ENCODE results near the gene GRIK4. TPM values are rescaled to one million over a fixed set of nuclear protein-coding genes. Genes with fewer than 3 reads are reported as not detected.
"Not testable (repeated sequence)": the region's sequence is repeated elsewhere in the genome, so short reads cannot be mapped to it uniquely, and the experiment has no call there.

GRIK4 gene
- total RNA-seq, 1 donor from 2014 or later, result not detected

DNA sequence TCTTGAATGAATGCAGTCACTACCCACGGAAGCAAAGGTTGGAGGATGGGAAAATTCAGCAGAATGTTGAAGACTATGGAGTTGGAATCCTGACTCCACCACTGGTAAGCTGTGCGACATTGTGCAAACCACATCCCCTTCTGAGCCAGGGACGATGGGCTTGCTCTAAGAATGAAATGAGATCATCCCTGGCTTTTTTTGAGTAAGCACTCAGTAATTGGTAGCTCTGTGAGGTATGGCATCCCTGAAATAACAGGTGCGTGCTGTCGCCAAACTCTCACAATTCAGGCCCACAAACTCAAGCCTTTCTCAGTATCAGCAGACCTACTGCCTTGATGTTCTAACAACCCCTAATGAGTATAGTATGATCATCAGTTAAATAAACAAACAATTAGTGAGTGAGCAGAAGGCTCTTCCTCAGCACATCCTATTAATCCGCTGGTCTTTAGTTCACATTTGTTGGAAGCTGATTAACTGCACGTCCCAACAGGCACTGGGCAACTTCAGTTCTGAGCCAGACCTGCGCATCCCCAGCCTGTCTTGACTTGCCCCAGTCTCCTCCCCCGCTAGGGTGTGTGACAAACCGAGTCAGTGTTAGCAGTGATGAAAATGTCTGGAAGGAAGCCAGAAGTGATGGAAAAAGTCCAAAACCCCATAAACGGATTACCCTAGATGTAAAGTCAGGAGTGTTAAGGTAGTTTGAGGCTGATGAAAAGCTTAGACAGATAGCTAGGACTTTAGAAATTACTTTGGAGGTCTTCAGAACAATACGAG, 235.5 kb downstream of the GRIK4 start:
- H3K4me1 Mint-ChIP-seq (ENCODE audit: low read depth), result no peaks in the 10 kb centered on the region

DNA sequence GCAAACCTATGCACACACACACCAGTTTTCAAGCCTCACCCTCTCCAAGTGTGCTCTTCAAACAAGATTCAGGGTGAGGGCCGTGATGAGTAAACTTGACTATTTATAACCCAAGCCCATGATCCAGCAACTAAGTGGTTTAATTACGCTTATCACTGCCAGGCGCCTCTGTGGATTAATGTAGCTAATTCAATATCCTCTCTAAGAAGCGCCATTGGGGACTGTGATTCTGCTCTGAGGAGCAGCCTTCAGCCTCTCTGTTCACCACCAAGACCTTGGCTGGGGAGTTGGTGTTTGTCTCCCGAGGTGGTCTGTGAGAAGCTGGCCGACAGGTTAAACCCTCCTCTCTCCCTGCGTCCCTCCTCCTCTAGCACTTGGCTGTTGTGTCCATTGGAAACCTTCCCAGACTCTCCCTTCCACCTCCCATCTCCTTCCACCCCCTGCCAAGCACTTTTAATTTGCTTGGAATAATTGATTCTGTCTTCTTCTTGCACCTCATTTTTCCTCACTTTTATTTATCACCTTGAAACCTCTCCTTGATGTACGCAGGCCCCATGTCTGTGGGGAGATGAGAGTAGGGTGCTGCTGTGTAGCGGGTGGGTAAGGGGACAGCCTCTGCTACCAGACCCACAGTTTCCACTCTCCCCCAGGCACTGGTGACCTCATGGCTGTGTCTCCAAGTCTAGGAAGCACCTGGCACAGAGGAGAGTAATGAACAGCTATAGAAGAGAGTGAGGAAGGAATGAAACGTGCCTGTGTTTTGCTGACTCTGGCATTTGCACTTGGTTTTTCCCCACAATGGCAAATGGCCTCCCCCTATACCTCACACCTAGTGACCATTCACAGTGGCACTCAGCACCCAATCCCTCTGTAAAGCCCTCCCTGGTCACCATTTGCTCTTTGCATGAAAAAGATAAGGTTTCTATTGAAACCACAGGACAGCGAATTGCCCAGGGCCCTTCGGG, 236.6 kb downstream of the GRIK4 start:
- no peaks in the 10 kb centered on the region for H3K36me3 Mint-ChIP-seq (ENCODE audit: low read depth)
- intact Hi-C loops (cut with micrococcal nuclease), result no loop called here
- no peak overlapping the region for H3K4me3 Mint-ChIP-seq (ENCODE audit: low read depth)
- H3K27ac Mint-ChIP-seq, result no peak overlapping the region
- no peaks in the 10 kb centered on the region for H3K9me3 Mint-ChIP-seq
- no peaks in the 10 kb centered on the region for H3K27me3 Mint-ChIP-seq (ENCODE audit: low read depth)
- DNase-seq (ENCODE audit: low spot score), result no peak
- H3K4me1 Mint-ChIP-seq (ENCODE audit: low read depth), result no peaks in the 10 kb centered on the region

More for the DNA sequence above, 235.5 kb downstream of the GRIK4 start:
- intact Hi-C loops (cut with micrococcal nuclease), result no loop called here
- H3K36me3 Mint-ChIP-seq (ENCODE audit: low read depth), result no peaks in the 10 kb centered on the region
- no peak overlapping the region for H3K27ac Mint-ChIP-seq
- DNase-seq (ENCODE audit: low spot score), result no peak
- H3K27me3 Mint-ChIP-seq (ENCODE audit: low read depth), result no peaks in the 10 kb centered on the region
- H3K9me3 Mint-ChIP-seq, result no peaks in the 10 kb centered on the region
- no peak overlapping the region for H3K4me3 Mint-ChIP-seq (ENCODE audit: low read depth)

DNA sequence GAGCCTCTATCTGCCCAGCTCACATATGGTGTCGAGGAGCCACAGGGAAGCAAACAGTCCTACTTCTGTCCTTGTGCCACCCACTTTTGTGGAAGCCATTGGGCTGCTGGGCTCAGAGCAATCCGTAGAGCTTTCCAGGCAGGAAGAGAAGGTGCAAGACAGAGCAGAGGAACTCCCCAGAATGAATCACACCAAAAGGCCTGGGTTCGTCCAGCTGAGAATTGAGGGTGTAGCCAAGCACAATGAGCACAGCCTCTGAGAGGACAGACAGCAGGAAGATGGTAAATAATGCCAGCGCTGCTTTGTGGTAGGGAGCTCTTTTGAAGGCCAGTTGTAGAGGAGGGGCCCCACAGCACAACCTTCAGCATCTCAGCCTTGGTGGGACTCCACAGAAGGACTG, 237.8 kb downstream of the GRIK4 start:
- H3K27me3 Mint-ChIP-seq (ENCODE audit: low read depth), result no peaks in the 10 kb centered on the region
- H3K9me3 Mint-ChIP-seq, result no peaks in the 10 kb centered on the region
- intact Hi-C loops (cut with micrococcal nuclease), result no loop called here
- no peaks in the 10 kb centered on the region for H3K4me1 Mint-ChIP-seq (ENCODE audit: low read depth)
- DNase-seq (ENCODE audit: low spot score), result no peak
- no peaks in the 10 kb centered on the region for H3K36me3 Mint-ChIP-seq (ENCODE audit: low read depth)
- H3K4me3 Mint-ChIP-seq (ENCODE audit: low read depth), result no peak overlapping the region
- no peak overlapping the region for H3K27ac Mint-ChIP-seq

DNA sequence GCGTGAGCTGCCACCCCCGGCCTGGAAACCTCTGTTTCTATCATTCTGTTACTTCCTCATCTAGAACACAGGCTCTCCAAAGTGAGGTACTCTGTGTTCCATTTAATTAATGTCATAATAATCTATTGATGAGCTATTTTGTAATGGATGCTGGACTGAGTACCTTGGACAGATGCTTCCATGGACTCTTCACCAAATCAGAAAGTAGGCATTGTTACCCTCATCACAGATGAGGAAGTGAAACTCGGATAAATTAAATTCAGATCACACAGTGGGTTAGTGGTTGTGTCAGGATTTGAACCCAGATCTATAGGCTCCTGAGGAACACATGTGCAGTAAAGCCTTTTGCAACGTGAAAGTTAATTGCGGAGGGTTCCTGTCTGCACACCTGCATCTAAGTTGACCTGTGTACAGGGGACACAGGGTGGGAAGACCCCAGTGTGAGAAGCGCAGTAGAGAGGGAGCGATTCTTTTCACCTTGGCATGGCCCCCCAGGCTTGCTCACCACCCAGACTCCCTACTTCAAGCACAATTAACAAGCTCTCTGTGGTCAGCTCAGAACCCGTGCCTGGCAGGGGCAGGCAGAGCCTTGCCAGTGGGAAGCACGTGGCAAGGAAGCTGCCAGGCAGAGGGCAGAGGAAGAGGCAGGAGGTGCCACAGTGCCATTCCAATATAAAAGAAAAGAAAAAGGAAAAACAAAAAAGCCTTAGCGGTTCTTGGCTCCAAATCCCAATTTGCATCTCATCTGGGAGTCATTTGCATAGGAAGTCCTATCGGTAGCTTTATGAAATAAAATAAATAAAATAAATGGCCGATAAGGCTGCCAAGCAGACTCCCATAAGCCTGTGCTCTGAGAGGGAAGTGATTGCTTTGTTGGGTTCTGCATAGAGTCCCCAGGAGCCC, 239.3 kb downstream of the GRIK4 start:
- no peak for DNase-seq (ENCODE audit: low spot score)
- H3K4me3 Mint-ChIP-seq (ENCODE audit: low read depth), result no peak overlapping the region
- intact Hi-C loops (cut with micrococcal nuclease), result no loop called here
- H3K27ac Mint-ChIP-seq, result no peak overlapping the region
- no peaks in the 10 kb centered on the region for H3K9me3 Mint-ChIP-seq
- H3K27me3 Mint-ChIP-seq (ENCODE audit: low read depth), result no peaks in the 10 kb centered on the region
- H3K36me3 Mint-ChIP-seq (ENCODE audit: low read depth), result no peaks in the 10 kb centered on the region
- no peaks in the 10 kb centered on the region for H3K4me1 Mint-ChIP-seq (ENCODE audit: low read depth)

DNA sequence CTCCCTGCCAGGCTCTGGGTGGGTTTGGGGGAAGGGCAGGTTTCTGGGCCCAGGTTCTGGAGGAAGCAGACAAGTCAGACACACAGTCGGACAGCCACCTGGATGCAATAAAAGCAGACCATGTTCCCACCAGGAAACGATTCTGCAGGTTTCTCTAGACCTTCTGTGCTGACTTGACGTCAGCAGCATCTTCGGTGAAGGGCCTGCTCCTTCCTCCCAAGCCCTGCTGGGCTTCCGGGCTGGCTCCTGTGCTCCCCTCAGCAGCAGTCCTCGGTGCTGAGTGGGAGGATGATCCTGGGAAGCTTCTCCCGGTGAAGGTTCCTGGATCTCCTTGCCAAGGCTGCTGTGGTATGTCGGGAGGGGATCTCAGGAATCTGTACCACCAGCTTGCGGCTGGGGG, 240.0 kb downstream of the GRIK4 start:
- Mint-ChIP-seq H3K27ac (no peak overlapping the region), H3K4me3 (ENCODE audit: low read depth) (no peak overlapping the region), H3K4me1 (ENCODE audit: low read depth) (no peaks in the 10 kb centered on the region), H3K36me3 (ENCODE audit: low read depth) (no peaks in the 10 kb centered on the region), H3K9me3 (no peaks in the 10 kb centered on the region), H3K27me3 (ENCODE audit: low read depth) (no peaks in the 10 kb centered on the region)
- DNase-seq (ENCODE audit: low spot score), result no peak
- intact Hi-C loops (cut with micrococcal nuclease), result no loop called here

DNA sequence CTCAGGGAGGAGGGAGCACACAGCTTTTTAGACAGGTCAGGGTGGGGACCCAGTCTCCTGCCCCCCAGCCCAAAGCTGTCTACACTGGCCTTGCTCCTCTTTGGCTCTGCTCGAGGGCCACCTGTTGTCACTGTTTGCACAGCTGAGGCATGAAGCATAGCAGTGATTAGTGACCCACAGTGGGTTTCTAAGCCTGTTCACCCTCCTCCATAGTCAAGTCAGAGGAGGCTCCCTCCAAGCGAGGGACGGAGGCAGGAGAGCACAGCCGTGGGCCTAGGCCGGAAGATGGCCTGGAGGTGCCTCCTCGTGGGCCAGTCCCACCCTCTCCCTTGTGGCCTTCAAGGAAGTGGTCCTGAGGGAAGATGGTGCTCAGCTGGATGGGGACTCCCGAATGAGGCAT, 241.1 kb downstream of the GRIK4 start:
- Mint-ChIP-seq H3K27me3 (ENCODE audit: low read depth) (no peaks in the 10 kb centered on the region), H3K4me3 (ENCODE audit: low read depth) (no peak overlapping the region), H3K9me3 (no peaks in the 10 kb centered on the region), H3K4me1 (ENCODE audit: low read depth) (no peaks in the 10 kb centered on the region), H3K27ac (no peak overlapping the region), H3K36me3 (ENCODE audit: low read depth) (no peaks in the 10 kb centered on the region)
- no peak for DNase-seq (ENCODE audit: low spot score)
- intact Hi-C loops (cut with micrococcal nuclease), result no loop called here

DNA sequence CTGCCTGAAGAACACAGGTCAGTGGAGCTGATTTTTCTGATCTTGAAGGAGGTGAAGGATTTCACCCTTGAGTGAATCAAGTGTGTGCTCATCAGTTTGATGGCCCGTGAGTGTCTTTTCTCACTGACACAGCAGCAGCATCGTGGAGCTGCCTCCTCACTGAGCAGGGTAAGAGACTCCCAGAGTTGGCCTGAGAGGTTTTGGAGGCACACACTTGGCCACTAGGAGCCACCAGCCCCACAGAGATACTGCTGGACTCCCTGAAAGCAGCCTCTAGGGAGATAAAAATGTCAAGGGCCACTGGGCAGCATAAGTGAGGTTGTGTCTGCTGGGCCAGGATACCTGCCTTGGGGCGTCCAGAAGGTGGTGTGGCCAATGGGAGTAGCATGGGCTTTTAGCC, 245.4 kb downstream of the GRIK4 start:
- intact Hi-C loops (cut with micrococcal nuclease), result no loop called here
- H3K4me3 Mint-ChIP-seq (ENCODE audit: low read depth), result no peak overlapping the region
- no peak for DNase-seq (ENCODE audit: low spot score)
- H3K27ac Mint-ChIP-seq, result no peak overlapping the region
- H3K36me3 Mint-ChIP-seq (ENCODE audit: low read depth), result no peaks in the 10 kb centered on the region
- H3K4me1 Mint-ChIP-seq (ENCODE audit: low read depth), result no peaks in the 10 kb centered on the region
- no peaks in the 10 kb centered on the region for H3K9me3 Mint-ChIP-seq
- H3K27me3 Mint-ChIP-seq (ENCODE audit: low read depth), result peaks cover 1% of the 10 kb centered on the region

DNA sequence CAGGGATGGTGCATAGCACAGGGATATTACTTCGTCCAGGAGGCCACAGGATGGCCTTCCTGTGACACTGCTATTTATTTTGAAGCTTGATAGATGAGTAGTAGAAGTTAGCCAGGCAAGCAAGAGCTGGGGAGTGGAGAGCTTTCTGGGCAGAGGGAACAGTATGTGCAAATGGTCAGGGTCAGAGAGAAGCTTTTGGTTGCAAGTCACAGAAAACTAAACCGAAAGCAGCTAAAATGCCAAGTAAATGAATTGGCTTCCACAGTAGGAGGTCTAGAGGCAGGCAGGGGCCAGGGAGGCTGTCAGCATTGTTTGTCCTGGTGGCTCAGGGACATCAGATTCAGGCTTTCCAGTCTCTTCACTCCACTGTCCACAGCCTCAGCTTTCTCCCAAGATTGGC, 247.5 kb downstream of the GRIK4 start:
- Mint-ChIP-seq H3K4me3 (ENCODE audit: low read depth) (no peak overlapping the region), H3K4me1 (ENCODE audit: low read depth) (no peaks in the 10 kb centered on the region), H3K27ac (no peak overlapping the region), H3K36me3 (ENCODE audit: low read depth) (no peaks in the 10 kb centered on the region), H3K9me3 (no peaks in the 10 kb centered on the region), H3K27me3 (ENCODE audit: low read depth) (peaks cover 6% of the 10 kb centered on the region)
- DNase-seq (ENCODE audit: low spot score), result no peak
- intact Hi-C loops (cut with micrococcal nuclease), result no loop called here

DNA sequence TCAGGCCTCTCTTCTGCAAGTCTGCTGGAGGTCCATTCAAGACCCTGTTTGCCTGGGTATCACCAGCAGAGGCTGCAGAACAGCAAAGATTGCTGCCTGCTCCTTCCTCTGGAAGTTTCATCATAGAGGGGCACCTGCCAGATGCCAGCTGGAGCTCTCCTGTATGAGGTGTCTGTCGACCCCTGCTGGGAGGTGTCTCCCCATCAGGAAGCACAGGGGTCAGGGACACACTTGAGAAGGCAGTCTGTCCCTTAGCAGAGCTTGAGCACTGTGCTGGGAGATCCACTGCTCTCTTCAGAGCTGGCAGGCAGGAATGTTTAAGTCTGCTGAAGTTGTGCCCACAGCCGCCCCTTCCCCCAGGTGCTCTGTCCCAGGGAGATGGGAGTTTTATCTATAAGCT, 254.2 kb downstream of the GRIK4 start:
- DNase-seq (ENCODE audit: low spot score); intact Hi-C loops (cut with micrococcal nuclease); H3K9me3 Mint-ChIP-seq; H3K36me3 Mint-ChIP-seq (ENCODE audit: low read depth); H3K27me3 Mint-ChIP-seq (ENCODE audit: low read depth); H3K4me3 Mint-ChIP-seq (ENCODE audit: low read depth); H3K4me1 Mint-ChIP-seq (ENCODE audit: low read depth); H3K27ac Mint-ChIP-seq: not testable (repeated sequence)

DNA sequence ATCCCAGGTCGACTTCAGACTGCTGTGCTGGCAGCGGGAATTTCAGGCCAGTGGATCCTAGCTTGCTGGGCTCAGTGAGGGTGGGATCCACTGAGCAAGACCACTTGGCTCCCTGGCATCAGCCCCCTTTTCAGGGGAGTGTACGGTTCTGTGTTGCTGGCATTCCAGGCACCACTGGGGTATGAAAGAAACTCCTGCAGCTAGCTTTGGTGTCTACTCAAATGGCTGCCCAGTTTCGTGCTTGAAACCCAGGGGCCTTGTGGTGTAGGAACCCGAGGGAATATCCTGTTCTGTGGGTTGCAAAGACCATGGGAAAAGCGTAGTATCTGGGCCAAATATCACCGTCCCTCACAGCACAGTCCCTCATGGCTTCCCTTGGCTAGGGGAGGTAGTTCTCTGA, 254.8 kb downstream of the GRIK4 start:
- Mint-ChIP-seq H3K36me3 (ENCODE audit: low read depth) (no peaks in the 10 kb centered on the region), H3K4me1 (ENCODE audit: low read depth) (no peaks in the 10 kb centered on the region), H3K9me3 (no peaks in the 10 kb centered on the region), H3K4me3 (ENCODE audit: low read depth) (no peak overlapping the region), H3K27me3 (ENCODE audit: low read depth) (peaks cover 5% of the 10 kb centered on the region), H3K27ac (no peak overlapping the region)
- no peak for DNase-seq (ENCODE audit: low spot score)
- intact Hi-C loops (cut with micrococcal nuclease), result no loop called here

DNA sequence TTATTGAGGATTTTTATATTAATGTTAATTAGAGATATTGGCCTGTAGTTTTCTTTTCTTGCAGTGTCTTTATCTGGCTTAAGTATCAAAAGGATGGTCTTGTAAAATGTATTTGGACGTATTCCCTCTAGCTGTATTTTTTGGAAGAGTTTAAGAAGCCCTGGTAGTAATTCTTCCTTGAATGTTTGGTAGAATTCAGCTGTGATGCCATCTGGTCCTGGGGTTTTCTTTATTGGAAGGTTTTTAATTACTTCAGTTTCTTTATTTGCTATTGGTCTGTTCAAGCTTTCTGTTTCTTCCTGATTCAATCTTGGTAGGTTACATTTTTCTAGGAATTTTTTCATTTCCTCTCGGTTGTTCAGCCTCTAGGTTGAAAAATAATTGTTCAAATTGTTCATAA, 257.4 kb downstream of the GRIK4 start:
- Mint-ChIP-seq H3K27ac (no peak overlapping the region), H3K36me3 (ENCODE audit: low read depth) (no peaks in the 10 kb centered on the region), H3K9me3 (no peaks in the 10 kb centered on the region), H3K27me3 (ENCODE audit: low read depth) (no peaks in the 10 kb centered on the region), H3K4me1 (ENCODE audit: low read depth) (no peaks in the 10 kb centered on the region), H3K4me3 (ENCODE audit: low read depth) (no peak overlapping the region)
- DNase-seq (ENCODE audit: low spot score), result no peak
- intact Hi-C loops (cut with micrococcal nuclease), result no loop called here

DNA sequence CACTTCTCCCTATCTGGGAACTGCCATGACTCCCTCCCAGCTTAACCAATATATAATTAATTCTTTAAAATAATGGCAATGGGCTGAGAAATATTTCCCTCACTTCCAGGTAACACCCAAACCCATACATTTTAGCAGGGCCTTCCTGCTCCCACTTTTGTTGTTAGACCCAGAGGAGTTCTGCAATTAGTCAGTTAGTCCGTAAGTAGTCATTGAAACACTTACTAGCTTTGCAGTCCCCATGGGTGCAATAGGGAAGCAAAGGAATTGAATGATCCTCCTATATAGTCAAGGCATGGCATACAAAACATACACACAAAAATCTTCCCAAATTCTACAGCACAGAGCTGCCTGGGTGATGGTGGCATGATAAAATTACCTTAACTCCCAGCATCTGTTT, 258.4 kb downstream of the GRIK4 start:
- Mint-ChIP-seq H3K27me3 (ENCODE audit: low read depth) (peaks cover 2% of the 10 kb centered on the region), H3K9me3 (no peaks in the 10 kb centered on the region), H3K4me3 (ENCODE audit: low read depth) (no peak overlapping the region), H3K4me1 (ENCODE audit: low read depth) (no peaks in the 10 kb centered on the region), H3K27ac (no peak overlapping the region), H3K36me3 (ENCODE audit: low read depth) (no peaks in the 10 kb centered on the region)
- DNase-seq (ENCODE audit: low spot score), result no peak
- intact Hi-C loops (cut with micrococcal nuclease), result no loop called here

Measured in activated T-helper 2 cell treated with anti-CD3 and anti-CD28 coated beads, Interferon-gamma antibody, Interleukin-2, Interleukin-4, amounts not matched to agents 10 μg/mL and 5 μg/mL and 100 μg/mL, durations not matched to agents 14 hours and 24 hours and 36 hours (primary cell).